GM10847 (cell line): ENCODE results near the gene RAB11FIP5.

Experiments used
- POLR2A ChIP-seq: IDR thresholded peaks from 2 replicates; pipeline ENCODE4 v1.6.1; 2011; ENCODE audit not compliant: insufficient read length; ENCODE audit errors: extremely low read depth

Gene RAB11FIP5

DNA sequence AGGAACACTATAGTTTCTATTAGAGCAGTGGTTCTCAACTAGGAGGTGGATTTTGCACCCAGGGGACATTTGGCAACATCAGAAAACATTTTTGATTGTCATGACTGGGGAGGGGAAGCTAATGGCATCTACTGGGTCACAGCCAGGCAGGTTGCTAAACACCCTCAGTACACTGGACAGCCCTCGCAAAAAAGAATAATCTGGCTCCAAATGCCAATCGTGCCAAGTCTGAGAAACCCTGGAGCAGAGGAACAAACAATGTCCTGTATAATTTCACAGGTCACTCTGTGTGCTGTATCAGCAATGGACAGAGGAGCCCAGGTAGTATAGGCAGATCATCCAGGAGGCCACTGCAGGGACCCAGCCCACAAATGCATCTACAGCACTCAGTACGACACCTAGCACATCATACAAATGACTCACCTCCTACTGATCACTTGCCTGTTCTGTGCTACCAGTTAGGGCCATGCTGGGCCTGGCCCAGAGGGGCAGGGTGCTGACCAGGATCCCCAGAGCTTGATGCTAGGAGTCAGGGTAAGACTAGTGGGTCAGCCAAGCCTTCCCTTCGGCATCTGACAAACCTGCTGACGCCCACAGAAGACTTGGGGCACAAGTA is 78.9 kb downstream of the RAB11FIP5 start:
- no peak for TF ChIP-seq POLR2A

DNA sequence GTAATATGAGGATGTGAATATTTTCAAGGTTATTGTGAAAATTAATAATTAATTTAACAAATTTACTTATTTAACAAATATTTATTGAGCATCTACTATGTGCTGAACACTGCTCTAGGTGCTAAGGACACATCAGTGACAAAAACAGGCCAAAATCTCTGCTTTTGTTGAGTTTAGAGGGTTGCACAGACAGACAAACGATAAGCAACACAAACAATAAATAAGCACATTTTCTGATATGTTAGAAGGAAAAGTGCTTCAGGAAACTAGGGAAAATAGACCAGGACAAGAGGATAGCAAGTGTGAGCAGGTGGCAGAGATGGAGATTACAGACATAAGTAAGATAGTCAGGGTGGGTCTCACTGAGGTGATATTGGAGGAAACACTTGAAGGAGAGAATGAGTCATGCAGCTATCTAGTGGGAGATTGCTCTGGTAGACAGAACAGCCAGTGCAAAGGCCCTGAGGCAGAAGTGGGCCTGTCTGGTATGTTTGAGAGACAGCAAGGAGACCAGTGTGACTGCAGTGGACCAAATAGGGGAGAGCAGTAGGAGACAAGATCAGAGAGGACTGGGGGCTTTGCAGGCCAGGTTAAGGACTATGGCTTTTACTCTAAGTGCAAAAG is 79.5 kb downstream of the RAB11FIP5 start:
- TF ChIP-seq POLR2A, result no peak

DNA sequence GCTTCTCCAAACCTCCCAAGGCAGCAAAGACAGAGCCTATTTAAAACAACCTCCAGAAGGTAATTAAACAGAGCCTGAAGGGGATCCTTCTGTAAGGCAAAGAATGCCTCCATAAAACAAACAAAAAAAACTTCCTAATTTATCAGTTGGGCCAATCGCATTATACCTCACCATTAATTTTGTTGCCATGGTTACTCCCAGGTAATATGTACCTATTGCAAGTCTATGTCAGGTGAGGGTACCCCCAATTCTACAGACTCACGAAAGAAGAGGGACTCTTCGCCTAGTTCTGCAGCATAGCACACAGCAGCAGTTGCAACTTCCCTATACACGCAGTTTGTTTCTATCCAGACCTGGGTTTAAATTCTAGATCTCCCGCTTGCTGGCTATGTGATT is 80.0 kb downstream of the RAB11FIP5 start:
- no peak for TF ChIP-seq POLR2A

DNA sequence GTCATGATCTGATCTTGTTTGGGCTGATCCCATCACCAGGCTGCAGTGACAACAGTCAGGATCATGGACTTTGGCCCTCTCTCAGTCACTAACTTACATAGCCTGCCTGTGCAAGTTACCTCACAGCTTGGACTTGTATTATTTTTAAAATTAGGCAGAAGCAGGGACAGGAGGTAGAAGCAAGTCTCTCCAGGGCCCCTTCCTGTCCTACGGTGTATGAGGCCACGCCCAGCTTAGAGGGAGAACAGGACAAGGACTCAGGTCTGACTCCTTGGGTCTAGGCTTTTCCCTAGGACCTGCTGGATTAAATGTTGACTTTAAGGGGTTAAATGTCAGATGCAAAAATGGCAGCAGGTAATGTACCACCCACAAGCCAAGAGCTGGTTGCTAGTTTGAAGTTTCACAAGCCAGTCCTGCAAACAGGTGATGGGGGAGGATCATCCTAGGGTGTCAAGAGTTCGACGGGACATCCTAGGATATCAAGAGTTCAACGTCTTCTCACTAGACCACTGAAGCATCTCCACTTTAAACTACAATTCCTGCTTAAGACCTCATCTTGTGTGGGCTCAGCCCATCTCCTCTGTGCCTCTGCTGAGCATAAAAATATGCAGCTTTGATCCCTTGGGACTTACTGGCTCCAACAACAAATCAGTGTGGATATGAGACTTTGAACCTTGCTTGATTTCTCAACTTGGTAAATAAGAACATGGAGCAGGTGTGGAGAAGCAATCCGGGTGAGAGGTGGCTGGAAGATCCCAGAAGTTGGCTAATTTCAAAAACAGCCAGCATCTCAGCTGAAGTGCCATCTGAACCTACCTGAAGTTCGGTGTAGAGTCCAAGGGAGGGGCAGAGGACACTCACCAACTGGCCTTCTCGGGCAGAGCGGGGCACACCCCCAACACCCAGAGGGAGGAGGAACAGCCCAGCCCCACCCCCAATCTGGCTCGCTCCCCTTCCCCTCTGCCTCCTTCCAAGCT is 80.7 kb downstream of the RAB11FIP5 start:
- TF ChIP-seq POLR2A, result no peak

DNA sequence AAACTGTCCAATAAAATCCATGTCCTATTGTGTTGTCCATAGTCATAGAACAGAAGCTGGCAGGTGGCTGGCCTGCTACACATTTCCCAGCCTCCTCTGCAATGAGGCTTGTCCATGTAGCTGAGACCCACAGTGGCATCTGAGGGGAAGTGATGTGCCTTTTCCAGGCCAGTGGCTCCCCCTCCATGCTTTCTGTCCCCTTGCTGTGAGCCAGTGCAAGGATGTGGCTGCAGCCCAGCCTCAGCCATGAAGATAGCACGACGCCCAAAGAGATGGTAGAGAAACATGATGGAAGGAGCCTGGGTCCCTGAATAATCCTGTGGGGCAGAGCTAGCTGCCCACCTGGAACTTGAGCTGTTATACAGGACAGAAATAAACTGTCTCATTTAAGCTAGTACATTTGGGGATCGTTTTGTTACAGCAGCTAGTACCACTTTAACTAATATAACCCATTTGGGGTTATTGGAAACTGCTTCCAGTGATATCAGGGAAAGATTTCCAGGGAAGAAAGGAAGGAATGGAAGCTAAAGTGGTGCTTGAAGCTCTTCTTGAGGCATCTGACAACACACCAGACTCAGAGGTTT is 81.6 kb downstream of the RAB11FIP5 start:
- no peak for TF ChIP-seq POLR2A

DNA sequence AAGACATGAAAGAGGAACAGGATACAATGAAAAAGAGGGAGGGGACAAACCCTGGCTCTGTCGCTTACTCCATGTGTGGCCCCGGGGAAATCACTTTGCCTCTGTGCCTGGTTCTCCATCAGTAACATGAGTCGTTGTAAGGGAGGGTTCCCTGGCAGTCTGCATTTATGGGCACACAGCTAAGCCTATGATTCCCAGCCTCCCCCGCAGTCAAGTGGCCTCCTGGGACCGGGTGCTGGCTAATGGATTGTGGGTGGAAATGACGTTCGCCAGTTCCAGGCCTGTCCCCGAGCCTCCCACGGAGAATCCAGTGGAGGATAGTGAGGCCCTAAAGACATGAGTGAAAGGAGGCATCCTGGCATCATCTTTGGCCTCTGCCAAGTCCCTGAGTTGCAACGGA is 83.9 kb downstream of the RAB11FIP5 start:
- no peak for TF ChIP-seq POLR2A

DNA sequence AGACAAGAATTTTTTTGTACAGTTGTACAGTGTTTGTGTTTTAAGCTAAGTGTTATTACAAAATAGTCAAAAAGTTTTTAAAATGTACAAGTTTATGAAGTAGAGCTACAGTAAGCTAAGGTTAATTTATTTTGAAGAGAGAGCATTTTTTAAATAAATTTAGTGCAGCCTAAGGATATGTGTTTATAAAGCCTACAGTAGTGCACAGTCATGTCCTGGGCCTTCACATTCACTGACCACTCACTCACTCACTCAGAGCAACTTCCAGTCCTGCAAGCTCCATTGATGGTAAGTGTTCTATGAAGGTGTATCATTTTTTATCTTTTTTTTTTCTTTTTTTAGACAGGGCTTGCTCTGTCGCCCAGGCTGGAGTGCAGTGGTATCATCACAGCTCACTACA is 85.4 kb downstream of the RAB11FIP5 start:
- TF ChIP-seq POLR2A, result no peak

DNA sequence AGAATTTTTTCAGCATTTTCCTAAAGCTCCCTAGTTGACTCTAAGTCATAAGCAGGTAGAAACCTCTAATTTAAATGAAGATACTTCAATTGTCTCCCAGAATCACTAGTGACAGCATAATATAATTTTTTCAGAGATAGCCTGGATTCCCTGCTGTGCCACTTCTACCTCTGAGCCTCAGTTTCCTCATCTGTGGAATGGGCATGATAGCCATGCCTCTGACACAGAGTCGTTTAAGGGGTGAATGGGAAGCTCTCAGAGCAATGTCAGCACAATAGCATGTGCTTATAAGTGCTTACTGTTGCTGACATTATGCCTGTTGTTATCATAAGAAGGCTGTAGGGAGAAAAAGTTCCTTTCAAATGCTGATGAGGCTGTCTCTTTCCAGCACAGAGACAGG is 89.3 kb downstream of the RAB11FIP5 start:
- no peak for TF ChIP-seq POLR2A
